ENCODE data around the gene PDE2A.

GRCh38 chr11:72637926-72638325, 36.3 kb downstream of the PDE2A start:
- TF ChIP-seq TEAD4 (CRISPR knock-in tag; IDR thresholded peaks at IDR 0.05) = no peak
- TF ChIP-seq CTCF (IDR thresholded peaks at IDR 0.05) = no peak
- TF ChIP-seq E2F4 (CRISPR knock-in tag; IDR thresholded peaks at IDR 0.05; ENCODE audit: borderline replicate concordance, low read depth) = no peak
- TF ChIP-seq ZMAT4 (CRISPR knock-in tag; IDR thresholded peaks at IDR 0.05) = no peak
- no peak for TF ChIP-seq E2F1 (CRISPR knock-in tag; IDR thresholded peaks at IDR 0.05)

All from WTC11 (cell line).